Dendritic cell treated with granulocyte-macrophage colony-stimulating factor and Interleukin-4, amounts not matched to agents 40 ng/mL and 50 ng/mL, for 4 days (primary cell): Measurements from ENCODE around the gene ADD3.
A peak's percentile ranks its signal among the peaks of the same experiment; 100 is the strongest.

Experiments
- H3K27ac Mint-ChIP-seq: one replicate; pipeline ENCODE4 v1.8.0; 2022; ENCODE audit warnings: mild to moderate bottlenecking, mixed read lengths
- H3K27me3 Mint-ChIP-seq: one replicate; pipeline ENCODE4 v1.8.0; 2022; ENCODE audit warnings: mild to moderate bottlenecking, mixed read lengths
- H3K36me3 Mint-ChIP-seq: one replicate; pipeline ENCODE4 v1.8.0; 2022; ENCODE audit warnings: low read depth, mixed read lengths
- H3K4me1 Mint-ChIP-seq: one replicate; pipeline ENCODE4 v1.8.0; 2022; ENCODE audit warnings: low read depth, mixed read lengths
- H3K4me3 Mint-ChIP-seq: one replicate; pipeline ENCODE4 v1.8.0; 2022; ENCODE audit warnings: mild to moderate bottlenecking, moderate library complexity, mixed read lengths
- H3K9me3 Mint-ChIP-seq: one replicate; pipeline ENCODE4 v1.8.0; 2022; ENCODE audit warnings: mixed read lengths
- intact Hi-C: fragments of 100-400 bp; cut with micrococcal nuclease; formaldehyde crosslinking; loops from one replicate; pipeline ENCODE4 v1.15.0; 2022

ADD3 gene

GRCh38 chr10:110163841-110164240, 156.1 kb downstream of the ADD3 start:
- Mint-ChIP-seq H3K27me3 (peaks cover 31% of the 10 kb centered on the region), H3K27ac (no peak overlapping the region), H3K4me1 (peaks cover 49% of the 10 kb centered on the region), H3K4me3 (no peak overlapping the region), H3K36me3 (no peaks in the 10 kb centered on the region), H3K9me3 (no peaks in the 10 kb centered on the region)
- intact Hi-C loops: no loop called here

DNA sequence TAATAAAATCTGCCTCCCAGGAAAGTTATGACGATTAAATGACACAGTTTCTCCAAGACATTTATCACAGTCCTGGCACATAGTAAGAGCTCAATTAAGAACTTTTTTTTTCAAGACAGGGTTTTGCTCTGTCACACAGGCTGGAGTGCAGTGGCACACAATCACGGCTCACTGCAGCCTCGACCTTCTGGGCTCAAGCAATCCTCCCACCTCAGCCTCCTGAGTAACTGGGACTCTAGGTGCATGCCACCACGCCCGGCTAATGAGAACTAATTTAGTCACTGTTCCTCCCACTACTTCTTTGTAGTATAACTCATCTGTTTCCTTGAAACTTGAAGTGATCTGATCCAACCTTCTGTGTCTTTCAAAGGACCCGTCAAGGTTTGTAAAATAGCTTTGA, 157.5 kb downstream of the ADD3 start:
- Mint-ChIP-seq H3K27me3 (peaks cover 42% of the 10 kb centered on the region), H3K4me1 (peaks cover 56% of the 10 kb centered on the region), H3K4me3 (no peak overlapping the region), H3K36me3 (no peaks in the 10 kb centered on the region), H3K27ac (peak overlapping the region; percentile 4), H3K9me3 (no peaks in the 10 kb centered on the region)
- intact Hi-C loops: no loop called here

DNA sequence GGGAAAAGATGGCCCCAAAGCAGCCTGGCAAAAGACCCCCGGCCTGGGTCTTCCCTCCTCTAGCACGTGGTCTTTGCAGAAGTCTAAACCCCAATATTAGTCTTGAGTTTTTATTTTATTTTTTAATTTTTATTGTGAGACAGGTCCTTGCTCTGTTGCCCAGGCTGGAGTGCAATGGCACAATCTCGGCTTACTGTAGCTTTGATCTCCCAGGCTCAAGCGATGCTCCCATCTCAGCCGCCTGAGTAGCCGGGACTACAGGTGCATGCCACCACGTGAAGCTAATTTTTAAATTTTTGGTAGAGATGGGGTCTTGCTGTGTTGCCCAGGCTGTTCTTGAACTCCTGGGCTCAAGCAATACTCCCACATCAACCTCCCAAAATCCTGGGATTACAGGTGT, 159.4 kb downstream of the ADD3 start:
- Mint-ChIP-seq H3K4me3 (no peak overlapping the region), H3K9me3 (no peaks in the 10 kb centered on the region), H3K36me3 (no peaks in the 10 kb centered on the region), H3K27ac (no peak overlapping the region), H3K4me1 (peaks cover 65% of the 10 kb centered on the region), H3K27me3 (peaks cover 44% of the 10 kb centered on the region)
- intact Hi-C loops: no loop called here

- intact Hi-C loops: no loop called here
- Mint-ChIP-seq H3K27me3 (peaks cover 49% of the 10 kb centered on the region), H3K36me3 (no peaks in the 10 kb centered on the region), H3K9me3 (no peaks in the 10 kb centered on the region), H3K4me1 (peaks cover 52% of the 10 kb centered on the region), H3K27ac (no peak overlapping the region), H3K4me3 (no peak overlapping the region)
These were observed 161.1 kb downstream of the ADD3 start for GRCh38 chr10:110168601-110169481.

DNA sequence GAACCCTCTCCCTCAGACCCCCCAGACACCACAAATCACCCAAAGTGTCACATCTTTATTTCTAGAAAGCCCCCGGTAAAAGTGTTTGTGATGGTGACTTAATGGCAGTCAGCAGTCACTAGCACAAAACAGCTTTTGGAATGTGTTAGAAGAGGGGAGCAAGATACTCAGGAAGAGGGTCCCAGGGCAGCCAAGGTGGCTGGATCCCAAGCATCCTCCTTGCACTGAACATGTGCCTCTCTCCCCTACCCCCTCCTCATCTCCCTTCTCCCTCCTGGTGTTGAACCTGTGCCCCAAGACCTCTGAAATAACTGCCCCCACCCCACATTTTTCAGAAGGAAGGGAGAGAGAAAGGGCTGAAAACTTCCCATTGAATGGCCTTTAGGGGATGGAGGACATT, 161.8 kb downstream of the ADD3 start:
- no peaks in the 10 kb centered on the region for H3K9me3 Mint-ChIP-seq
- no peaks in the 10 kb centered on the region for H3K36me3 Mint-ChIP-seq
- H3K4me3 Mint-ChIP-seq: no peak overlapping the region
- H3K27ac Mint-ChIP-seq: no peak overlapping the region
- peaks cover 49% of the 10 kb centered on the region for H3K4me1 Mint-ChIP-seq
- H3K27me3 Mint-ChIP-seq: peaks cover 45% of the 10 kb centered on the region
- intact Hi-C loops: no loop called here

DNA sequence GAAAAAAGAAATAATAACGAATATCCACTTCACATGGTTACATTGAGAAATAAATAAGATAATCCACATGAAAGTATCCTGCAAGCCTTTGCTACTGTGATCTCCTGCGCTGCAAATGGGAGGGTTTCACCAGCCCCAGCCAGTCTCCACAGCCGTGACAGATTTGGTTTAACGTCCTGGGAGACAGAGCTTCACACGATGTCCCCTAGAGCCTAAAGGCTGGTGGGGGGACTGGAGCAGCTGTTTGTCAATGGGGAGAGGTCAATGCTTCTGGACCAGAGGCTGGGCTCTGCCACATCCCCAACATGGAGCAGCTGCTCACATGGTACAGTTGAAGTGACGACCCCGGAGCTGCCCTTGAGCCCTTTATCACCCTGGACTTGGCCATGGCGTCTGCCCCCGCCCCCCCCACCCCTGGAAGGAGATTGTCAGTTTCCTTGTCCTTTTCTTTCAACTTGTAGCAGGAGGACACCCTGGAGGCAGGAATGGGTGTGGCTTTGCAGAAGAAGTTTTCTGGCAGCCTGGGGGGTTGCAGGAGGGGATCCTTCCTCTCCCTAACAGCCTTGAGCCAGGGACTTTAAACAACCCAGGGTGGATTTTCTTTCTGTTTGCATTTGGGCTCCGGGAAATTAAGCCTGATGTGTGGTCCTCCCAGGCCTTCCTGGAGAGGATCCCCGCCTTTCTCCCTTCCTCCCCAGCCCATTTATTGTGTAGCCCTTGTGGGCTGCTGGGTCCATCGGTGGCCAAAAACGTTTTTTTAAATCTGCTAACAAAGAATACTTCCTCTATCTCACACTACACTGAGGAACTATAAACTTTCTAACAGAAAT, 162.6 kb downstream of the ADD3 start:
- Mint-ChIP-seq H3K4me1 (peaks cover 52% of the 10 kb centered on the region), H3K36me3 (no peaks in the 10 kb centered on the region), H3K27me3 (peaks cover 47% of the 10 kb centered on the region), H3K9me3 (no peaks in the 10 kb centered on the region), H3K27ac (peak overlapping the region; percentile 52), H3K4me3 (peak overlapping the region; percentile 60)
- intact Hi-C loops: no loop called here

DNA sequence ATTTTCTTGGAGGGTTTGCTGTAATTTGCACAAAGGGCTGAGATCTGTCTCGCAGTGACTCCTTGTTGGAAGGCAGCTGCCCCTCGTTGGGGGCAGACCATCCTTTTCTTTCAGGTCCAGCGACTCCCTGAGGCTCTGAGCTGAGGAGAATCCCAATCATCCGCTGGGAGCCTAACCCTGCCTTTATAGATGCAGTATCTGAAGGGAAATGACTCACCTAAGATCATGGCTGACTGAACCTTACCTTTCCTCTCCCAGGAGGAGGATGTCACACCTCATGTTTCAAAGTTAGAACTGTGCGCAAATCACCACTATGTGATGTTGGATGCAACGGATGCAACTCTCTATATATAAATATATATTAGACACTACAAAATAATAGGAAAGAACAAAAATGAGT, 163.2 kb downstream of the ADD3 start:
- H3K4me3 Mint-ChIP-seq: no peak overlapping the region
- peaks cover 49% of the 10 kb centered on the region for H3K4me1 Mint-ChIP-seq
- intact Hi-C loops: no loop called here
- H3K27ac Mint-ChIP-seq: peak overlapping the region; percentile 52
- no peaks in the 10 kb centered on the region for H3K36me3 Mint-ChIP-seq
- peaks cover 46% of the 10 kb centered on the region for H3K27me3 Mint-ChIP-seq
- H3K9me3 Mint-ChIP-seq: no peaks in the 10 kb centered on the region

GRCh38 chr10:110172155-110172554, 164.4 kb downstream of the ADD3 start:
- H3K27me3 Mint-ChIP-seq: peaks cover 44% of the 10 kb centered on the region
- no peaks in the 10 kb centered on the region for H3K36me3 Mint-ChIP-seq
- no peak overlapping the region for H3K4me3 Mint-ChIP-seq
- H3K27ac Mint-ChIP-seq: no peak overlapping the region
- intact Hi-C loops: no loop called here
- H3K4me1 Mint-ChIP-seq: peaks cover 52% of the 10 kb centered on the region
- no peaks in the 10 kb centered on the region for H3K9me3 Mint-ChIP-seq

GRCh38 chr10:110174201-110174600, 166.4 kb downstream of the ADD3 start:
- intact Hi-C loops: no loop called here
- Mint-ChIP-seq H3K4me1 (peaks cover 37% of the 10 kb centered on the region), H3K9me3 (no peaks in the 10 kb centered on the region), H3K27me3 (peaks cover 34% of the 10 kb centered on the region), H3K27ac (no peak overlapping the region), H3K4me3 (no peak overlapping the region), H3K36me3 (no peaks in the 10 kb centered on the region)

DNA sequence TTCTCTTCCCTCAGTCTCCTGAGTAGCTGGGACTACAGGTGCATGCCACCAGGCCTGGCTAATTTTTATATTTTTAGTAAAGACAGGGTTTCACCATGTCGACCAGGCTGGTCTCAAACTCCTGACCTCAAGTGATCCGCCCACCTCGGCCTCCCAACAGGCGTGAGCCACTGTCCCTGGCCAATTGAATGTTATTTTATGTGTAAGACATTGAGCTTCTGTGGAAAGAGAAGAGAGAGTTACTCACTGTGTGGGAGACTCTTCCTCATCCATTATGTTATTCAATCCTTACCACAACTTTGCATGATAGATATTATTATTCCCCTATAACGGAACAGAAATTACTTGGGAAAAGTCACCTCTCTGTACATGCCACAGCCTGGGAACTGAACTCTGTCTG, 167.0 kb downstream of the ADD3 start:
- peaks cover 32% of the 10 kb centered on the region for H3K27me3 Mint-ChIP-seq
- no peak overlapping the region for H3K27ac Mint-ChIP-seq
- intact Hi-C loops: loop anchor here (5.0 kb wide), 1 partner anchor 33 kb away; no protein-coding TSS in a partner anchor
- H3K36me3 Mint-ChIP-seq: no peaks in the 10 kb centered on the region
- peaks cover 31% of the 10 kb centered on the region for H3K4me1 Mint-ChIP-seq
- no peaks in the 10 kb centered on the region for H3K9me3 Mint-ChIP-seq
- H3K4me3 Mint-ChIP-seq: no peak overlapping the region

GRCh38 chr10:110175406-110175805, 167.6 kb downstream of the ADD3 start:
- peaks cover 31% of the 10 kb centered on the region for H3K27me3 Mint-ChIP-seq

GRCh38 chr10:110176141-110177030, 168.6 kb downstream of the ADD3 start:
- intact Hi-C loops: loop anchor here (5.0 kb wide), 1 partner anchor 34 kb away; no protein-coding TSS in a partner anchor
- Mint-ChIP-seq H3K27ac (no peak overlapping the region), H3K9me3 (no peaks in the 10 kb centered on the region), H3K27me3 (peaks cover 31% of the 10 kb centered on the region), H3K4me1 (peaks cover 18% of the 10 kb centered on the region), H3K4me3 (peak overlapping the region; percentile 32), H3K36me3 (no peaks in the 10 kb centered on the region)

More at GRCh38 chr10:110175406-110175805, 167.6 kb downstream of the ADD3 start:
- peaks cover 25% of the 10 kb centered on the region for H3K4me1 Mint-ChIP-seq
- H3K36me3 Mint-ChIP-seq: no peaks in the 10 kb centered on the region
- no peaks in the 10 kb centered on the region for H3K9me3 Mint-ChIP-seq
- no peak overlapping the region for H3K27ac Mint-ChIP-seq
- H3K4me3 Mint-ChIP-seq: no peak overlapping the region
- intact Hi-C loops: loop anchor here (5.0 kb wide), 1 partner anchor 33 kb away; no protein-coding TSS in a partner anchor

DNA sequence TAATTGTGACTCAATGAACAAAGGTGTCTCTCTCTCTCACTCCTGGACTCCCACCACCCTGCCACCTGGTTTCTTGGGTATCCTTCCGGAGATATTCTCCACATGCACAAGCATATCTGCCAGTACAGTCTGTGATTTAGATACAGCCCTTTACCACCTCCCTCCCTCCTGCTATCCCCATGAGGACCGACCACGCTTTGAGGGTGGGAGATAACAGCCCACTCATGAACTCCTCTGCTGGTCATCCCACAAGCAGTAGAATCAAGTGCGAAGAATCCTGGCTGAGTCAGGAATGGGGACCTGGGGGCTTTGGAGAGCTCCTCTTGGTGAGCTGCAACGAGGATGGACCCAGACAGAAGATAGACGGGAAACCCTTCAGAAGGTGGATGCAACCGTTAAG, 171.4 kb downstream of the ADD3 start:
- Mint-ChIP-seq H3K27ac (no peak overlapping the region), H3K27me3 (peaks cover 24% of the 10 kb centered on the region), H3K4me1 (peaks cover 18% of the 10 kb centered on the region), H3K9me3 (no peaks in the 10 kb centered on the region), H3K4me3 (no peak overlapping the region), H3K36me3 (no peaks in the 10 kb centered on the region)
- intact Hi-C loops: loop anchor here (5.0 kb wide), 1 partner anchor 37 kb away; no protein-coding TSS in a partner anchor
